IMR-90 (cell line): ENCODE data around the gene MTIF2. TPM values are rescaled to one million over a fixed set of nuclear protein-coding genes. Genes with fewer than 3 reads are reported as not detected.

Experiments
- ATAC-seq: fragments of 200-7000 bp; cut with Tn5 transposase; 2 replicates; pipeline ENCODE4 v1.9.1; 2020; ENCODE audit warnings: low read depth, mild to moderate bottlenecking, moderate library complexity
- BruUV-seq: library from RNA; stranded (reverse); fragments of 400-500 nt; replicated peaks from 2 replicates; lab custom pipeline; 2021; lab: Mats Ljungman, UMichigan
- CTCF ChIA-PET: fragments of 300-600 bp; formaldehyde crosslinking; extraction: SDS; loops from one replicate; lab custom pipeline; 2021; ENCODE audit warnings: antibody characterized with exemption; lab: Yijun Ruan, JAX
- POLR2A ChIA-PET: fragments of 300-600 bp; sonication (Branson Sonifier 250); formaldehyde crosslinking; loops from one replicate; lab custom pipeline; 2022; ENCODE audit warnings: antibody characterized with exemption; ENCODE audit not compliant: unreplicated experiment; lab: Charles Lee
- DNase-seq: peaks from one replicate; pipeline ENCODE4 v3.0.0; 2013
- H2AFZ ChIP-seq: replicated peaks from 2 replicates; pipeline ENCODE3; 2013; ENCODE audit warnings: low read length, mild to moderate bottlenecking; ENCODE audit not compliant: poor library complexity
- H2AK5ac ChIP-seq: 2 replicates; pipeline ENCODE4 v1.6.1; 2013; ENCODE audit warnings: low read depth, low read length, inconsistent platforms
- H2AK9ac ChIP-seq: replicated peaks from 2 replicates; pipeline ENCODE3; 2013; ENCODE audit warnings: mild to moderate bottlenecking, low read depth, low read length, moderate library complexity; ENCODE audit not compliant: poor library complexity
- H2BK120ac ChIP-seq: 2 replicates; pipeline ENCODE4 v1.6.1; 2013; ENCODE audit warnings: low read depth, low read length, inconsistent platforms
- H2BK15ac ChIP-seq: 3 replicates; pipeline ENCODE4 v1.6.1; 2013; ENCODE audit warnings: low read depth, low read length, inconsistent platforms
- H2BK20ac ChIP-seq: 2 replicates; pipeline ENCODE4 v1.6.1; 2013; ENCODE audit warnings: low read depth, mild to moderate bottlenecking, inconsistent platforms, low read length, moderate library complexity
- H2BK5ac ChIP-seq: 2 replicates; pipeline ENCODE4 v1.6.1; 2013; ENCODE audit warnings: mild to moderate bottlenecking, low read depth, low read length, inconsistent platforms; ENCODE audit not compliant: poor library complexity, severe bottlenecking
- H3K14ac ChIP-seq: replicated peaks from 2 replicates; pipeline ENCODE4 v1.6.1; 2013; ENCODE audit warnings: low read depth, low read length, inconsistent platforms
- H3K18ac ChIP-seq: 2 replicates; pipeline ENCODE4 v1.6.1; 2013; ENCODE audit warnings: low read depth, low read length, control low read depth
- H3K23ac ChIP-seq: 2 replicates; pipeline ENCODE4 v1.6.1; 2013; ENCODE audit warnings: low read depth, low read length, inconsistent platforms
- H3K27ac ChIP-seq: 2 replicates; pipeline ENCODE4 v1.5.1; 2013; ENCODE audit warnings: mild to moderate bottlenecking, control low read depth, low read length; ENCODE audit not compliant: insufficient read depth
- H3K27me3 ChIP-seq: 2 replicates; pipeline ENCODE4 v1.6.1; 2013; ENCODE audit warnings: low read length; ENCODE audit not compliant: control insufficient read depth, insufficient read depth
- H3K36me3 ChIP-seq: 2 replicates; pipeline ENCODE4 v1.6.1; 2013; ENCODE audit warnings: low read length, mixed read lengths; ENCODE audit not compliant: control insufficient read depth, insufficient read depth
- H3K4ac ChIP-seq: 2 replicates; pipeline ENCODE4 v1.6.1; 2013; ENCODE audit warnings: low read depth, low read length, inconsistent platforms
- H3K4me1 ChIP-seq: 2 replicates; pipeline ENCODE4 v1.6.1; 2013; ENCODE audit warnings: low read length, mixed read lengths; ENCODE audit not compliant: control insufficient read depth, insufficient read depth
- H3K4me2 ChIP-seq: 2 replicates; pipeline ENCODE4 v1.6.1; 2013; ENCODE audit warnings: low read depth, mild to moderate bottlenecking, control low read depth, low read length, moderate library complexity
- H3K4me3 ChIP-seq: 2 replicates; pipeline ENCODE4 v1.5.1; 2013; ENCODE audit warnings: low read depth, mild to moderate bottlenecking, control low read depth, low read length, moderate library complexity; ENCODE audit not compliant: insufficient read depth
- H3K56ac ChIP-seq: 2 replicates; pipeline ENCODE4 v1.6.1; 2013; ENCODE audit warnings: low read length, inconsistent platforms; ENCODE audit not compliant: insufficient read depth; ENCODE audit errors: extremely low read depth
- H3K79me1 ChIP-seq, 2 experiments: 2 replicates each; pipeline ENCODE4 v1.6.1; 2013; ENCODE audit warnings: low read length in 2 of 2, inconsistent platforms in 1 of 2, low read depth in 1 of 2
- H3K9ac ChIP-seq: 2 replicates; pipeline ENCODE4 v1.6.1; 2013; ENCODE audit warnings: low read depth, low read length, control low read depth
- H3K9me1 ChIP-seq: 2 replicates; pipeline ENCODE4 v1.6.1; 2013; ENCODE audit warnings: low read length, inconsistent platforms; ENCODE audit not compliant: insufficient read depth
- H3K9me3 ChIP-seq: 2 replicates; pipeline ENCODE4 v1.6.1; 2013; ENCODE audit warnings: low read length; ENCODE audit not compliant: control insufficient read depth, insufficient read depth
- H4K20me1 ChIP-seq: 2 replicates; pipeline ENCODE4 v1.6.1; 2013; ENCODE audit warnings: low read length, inconsistent platforms; ENCODE audit not compliant: insufficient read depth
- H4K5ac ChIP-seq: 2 replicates; pipeline ENCODE4 v1.6.1; 2013; ENCODE audit warnings: mild to moderate bottlenecking, low read depth, low read length, control low read depth
- H4K8ac ChIP-seq, 2 experiments: 2 replicates each; pipeline ENCODE4 v1.6.1; 2013; ENCODE audit warnings: low read depth in 2 of 2, low read length in 2 of 2, control low read depth in 1 of 2, inconsistent platforms in 1 of 2
- H4K91ac ChIP-seq: 2 replicates; pipeline ENCODE4 v1.6.1; 2013; ENCODE audit warnings: low read depth, low read length, inconsistent platforms; ENCODE audit not compliant: insufficient read depth
- BHLHE40 ChIP-seq: fragments of 150-350 bp; IDR thresholded peaks from 2 replicates; pipeline ENCODE4 v1.6.1; 2016; ENCODE audit warnings: mild to moderate bottlenecking, low read depth, low read length
- CEBPB ChIP-seq: IDR thresholded peaks from 2 replicates; pipeline ENCODE4 v1.6.1; 2012; ENCODE audit warnings: low read depth, low read length, improper control_type of control experiment
- CHD1 ChIP-seq: IDR thresholded peaks from 2 replicates; pipeline ENCODE4 v1.6.1; 2012; ENCODE audit warnings: low read depth, low read length, improper control_type of control experiment
- CTCF ChIP-seq: conservative IDR thresholded peaks from 2 replicates; pipeline ENCODE4 v1.5.1; 2012; ENCODE audit warnings: mild to moderate bottlenecking, low read depth, low read length, improper control_type of control experiment
- ELK1 ChIP-seq: fragments of 150-350 bp; IDR thresholded peaks from 2 replicates; pipeline ENCODE4 v1.6.1; 2016; ENCODE audit warnings: low read depth, mild to moderate bottlenecking, low read length, moderate library complexity, borderline replicate concordance
- FOS ChIP-seq: fragments of 150-350 bp; IDR thresholded peaks from 2 replicates; pipeline ENCODE4 v1.6.1; 2016; ENCODE audit warnings: low read depth, low read length
- MAFK ChIP-seq: IDR thresholded peaks from 2 replicates; pipeline ENCODE4 v1.6.1; 2012; ENCODE audit warnings: low read depth, low read length, improper control_type of control experiment
- MAZ ChIP-seq: IDR thresholded peaks from 2 replicates; pipeline ENCODE4 v1.6.1; 2012; ENCODE audit warnings: low read depth, mild to moderate bottlenecking, low read length, improper control_type of control experiment, moderate library complexity, borderline replicate concordance
- MXI1 ChIP-seq: IDR thresholded peaks from 2 replicates; pipeline ENCODE4 v1.6.1; 2012; ENCODE audit warnings: low read depth, mild to moderate bottlenecking, low read length, moderate library complexity, borderline replicate concordance
- NFE2L2 ChIP-seq: fragments of 150-350 bp; IDR thresholded peaks from 2 replicates; pipeline ENCODE4 v1.6.1; 2016; ENCODE audit warnings: low read depth, mild to moderate bottlenecking, low read length
- POLR2A ChIP-seq: IDR thresholded peaks from 2 replicates; pipeline ENCODE4 v1.6.1; 2012; ENCODE audit warnings: mild to moderate bottlenecking, low read depth, low read length
- RAD21 ChIP-seq: IDR thresholded peaks from 2 replicates; pipeline ENCODE4 v1.6.1; 2012; ENCODE audit warnings: low read length, improper control_type of control experiment
- RCOR1 ChIP-seq: IDR thresholded peaks from 2 replicates; pipeline ENCODE4 v1.6.1; 2012; ENCODE audit warnings: mild to moderate bottlenecking, low read length, improper control_type of control experiment; ENCODE audit not compliant: insufficient replicate concordance
- RFX5 ChIP-seq: IDR thresholded peaks from 2 replicates; pipeline ENCODE4 v1.8.0; 2012; ENCODE audit warnings: low read depth, mild to moderate bottlenecking, low read length, moderate library complexity
- SMC3 ChIP-seq: fragments of 150-350 bp; IDR thresholded peaks from 2 replicates; pipeline ENCODE4 v1.6.1; 2016; ENCODE audit warnings: low read depth, mild to moderate bottlenecking, antibody characterized with exemption, low read length, moderate library complexity
- USF2 ChIP-seq: fragments of 150-350 bp; IDR thresholded peaks from 2 replicates; pipeline ENCODE4 v1.6.1; 2017; ENCODE audit warnings: mild to moderate bottlenecking, antibody characterized with exemption, low read length, low read depth
- WGBS, 2 experiments: methylation state at CpG; one replicate each; pipeline versions ENCODE4 v1.1.5 to v1.1.7; 2013; ENCODE audit warnings: missing lambda C conversion rate in 2 of 2; ENCODE audit not compliant: insufficient read length in 1 of 2; ENCODE audit errors: extremely low coverage in 2 of 2; 5-methylcytosine and 5-hydroxymethylcytosine counted together
- dilution Hi-C: fragments of 300-500 bp; cut with HindIII; formaldehyde crosslinking; loops from one replicate; pipeline ENCODE4 v1.14.3; 2018; ENCODE audit warnings: low sequenced_read_pairs; ENCODE audit not compliant: unreplicated experiment
- in situ Hi-C: fragments of 300-500 bp; cut with MboI; formaldehyde crosslinking; loops from 3 replicates; pipeline ENCODE4 v1.14.3; 2019; ENCODE audit warnings: low sequenced_read_pairs, inconsistent platforms, mixed read lengths
- intact Hi-C: fragments of 100-400 bp; cut with micrococcal nuclease; formaldehyde crosslinking; loops from 2 replicates; pipeline ENCODE4 v1.10.0; 2022
- polyA plus RNA-seq, 3 experiments: library from polyadenylated mRNA; depleted of rRNA; stranded (reverse); fragments of >200 nt; gene quantifications; 2 replicates each; pipeline ENCODE4 v1.2.3, GENCODE V29; 2012; ENCODE audit warnings: low replicate concordance in 1 of 3
- total RNA-seq: library from RNA; depleted of rRNA; stranded (reverse); fragments of >200 nt; gene quantifications from 2 replicates; pipeline ENCODE4 v1.2.3, GENCODE V29; 2012

Gene MTIF2
- total and polyA plus RNA-seq, 2 of the 4 experiments (the other 2 are of a cell fraction) = 10.8 to 22.6 TPM

GRCh38 chr2:55236992-55237543, 32.0 kb downstream of the MTIF2 start:
- Histone ChIP-seq H2BK15ac (no peak overlapping the region), H2AK9ac (no peak overlapping the region), H3K27me3 (no peaks in the 10 kb centered on the region), H3K18ac (no peak overlapping the region), H3K4ac (no peak overlapping the region), H3K36me3 (peaks cover 29% of the 10 kb centered on the region), H3K9me3 (no peaks in the 10 kb centered on the region), H4K8ac (no peak overlapping the region), H3K23ac (no peak overlapping the region), H4K5ac (no peak overlapping the region), H4K91ac (no peak overlapping the region), H3K4me2 (no peak overlapping the region), H3K4me1 (no peaks in the 10 kb centered on the region), H3K79me1 (peaks cover 20 to 37% of the 10 kb centered on the region in 2 experiments), H3K4me3 (no peak overlapping the region), H3K9ac (no peak overlapping the region), H2AFZ (no peak overlapping the region), H2BK20ac (no peak overlapping the region), H3K27ac (no peak overlapping the region), H3K14ac (no peak overlapping the region), H4K20me1 (peaks cover 26% of the 10 kb centered on the region; the same call in 1 of the 2 replicates), H3K9me1 (no peaks in the 10 kb centered on the region; the same call in 1 of the 2 replicates), H2BK120ac (no peak overlapping the region), H2BK5ac (no peak overlapping the region), H3K56ac (no peak overlapping the region), H2AK5ac (no peak overlapping the region)
- dilution Hi-C loops = no loop called here
- in situ Hi-C loops = no loop called here
- BruUV-seq = no TSS peak
- intact Hi-C loops = no loop called here
- ChIA-PET POLR2A (no interaction called here), CTCF (no interaction called here)
- ATAC-seq (no peak), DNase-seq (no peak)
- no CpG with 5 or more reads among the region's 2 CpGs for WGBS, 2 experiments
- TF ChIP-seq MAZ (no peak), MAFK (no peak), CTCF (no peak), MXI1 (no peak), BHLHE40 (no peak), RAD21 (no peak), SMC3 (no peak), ELK1 (no peak), USF2 (no peak), RCOR1 (no peak), CHD1 (no peak), CEBPB (no peak), POLR2A (no peak), NFE2L2 (no peak), RFX5 (no peak), FOS (no peak)
